HG03432 (cell line): ENCODE results near the gene KLF5.
A peak's percentile ranks its signal among the peaks of the same experiment; 100 is the strongest.
"Not testable (repeated sequence)": the region's sequence is repeated elsewhere in the genome, so short reads cannot be mapped to it uniquely, and the experiment has no call there.

Experiments
- ATAC-seq: cut with Tn5 transposase; IDR thresholded peaks from one replicate; pipeline ENCODE4 v1.9.1; 2021; ENCODE audit warnings: mild to moderate bottlenecking, moderate library complexity; ENCODE audit not compliant: unreplicated experiment

Gene KLF5

DNA sequence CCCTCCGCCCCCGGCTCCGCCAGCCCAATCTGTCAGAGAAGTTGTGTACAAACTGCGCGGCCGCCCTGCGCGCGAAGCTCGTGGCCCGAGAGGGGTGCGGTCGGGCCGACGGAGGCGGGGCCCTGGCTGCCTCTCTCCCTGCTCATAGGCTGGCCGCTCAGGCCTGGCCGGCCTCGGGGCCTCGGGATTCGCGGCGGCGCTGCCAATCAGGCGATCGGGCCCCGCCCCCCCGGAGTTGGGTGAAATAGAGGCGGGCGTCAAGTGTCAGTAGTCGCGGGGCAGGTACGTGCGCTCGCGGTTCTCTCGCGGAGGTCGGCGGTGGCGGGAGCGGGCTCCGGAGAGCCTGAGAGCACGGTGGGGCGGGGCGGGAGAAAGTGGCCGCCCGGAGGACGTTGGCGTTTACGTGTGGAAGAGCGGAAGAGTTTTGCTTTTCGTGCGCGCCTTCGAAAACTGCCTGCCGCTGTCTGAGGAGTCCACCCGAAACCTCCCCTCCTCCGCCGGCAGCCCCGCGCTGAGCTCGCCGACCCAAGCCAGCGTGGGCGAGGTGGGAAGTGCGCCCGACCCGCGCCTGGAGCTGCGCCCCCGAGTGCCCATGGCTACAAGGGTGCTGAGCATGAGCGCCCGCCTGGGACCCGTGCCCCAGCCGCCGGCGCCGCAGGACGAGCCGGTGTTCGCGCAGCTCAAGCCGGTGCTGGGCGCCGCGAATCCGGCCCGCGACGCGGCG lies at the start of gene KLF5:
KLF5 (plus strand) TSS at position 270 of the 724 bp plus-strand sequence; CDS start at position 593, 323 bp downstream.
- ATAC-seq: peak; percentile 98

DNA sequence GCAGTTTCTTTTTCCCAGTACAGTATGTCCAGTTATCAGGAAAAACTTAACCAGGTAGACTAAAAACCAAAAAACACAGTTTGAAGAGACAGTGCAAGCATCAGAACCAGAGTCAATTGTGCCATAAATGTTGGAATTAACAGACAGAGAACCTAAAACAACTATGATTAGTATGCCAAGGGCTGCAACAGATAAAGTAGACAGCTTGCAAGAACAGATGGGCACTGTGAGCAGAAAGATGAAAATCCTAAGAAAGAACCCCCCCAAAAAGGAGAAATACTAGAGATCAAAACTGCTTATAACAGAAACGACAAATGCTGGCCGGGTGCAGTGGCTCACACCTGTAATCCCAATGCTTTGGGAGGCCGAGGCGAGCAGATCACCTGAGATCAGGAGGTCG lies 47.1 kb upstream of the KLF5 start:
- ATAC-seq: no peak

DNA sequence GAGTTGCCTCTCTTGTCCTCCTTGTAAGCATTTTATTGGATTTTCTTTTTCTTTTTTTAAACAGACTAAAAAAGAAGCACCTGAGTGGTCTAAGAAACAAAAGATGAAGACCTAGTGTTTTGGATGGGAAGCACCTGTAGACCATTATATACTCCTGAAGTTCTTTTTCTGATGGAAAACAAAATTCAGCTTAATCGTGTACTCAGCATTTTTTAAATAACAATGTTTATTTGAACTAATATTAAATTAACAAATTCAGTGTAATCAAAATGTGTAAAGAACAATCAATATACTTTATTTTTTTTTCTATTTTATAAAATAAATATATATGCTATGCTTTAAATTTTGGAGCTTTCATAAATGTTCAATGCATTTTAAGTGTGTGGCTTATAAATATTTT lies 43.0 kb upstream of the KLF5 start:
- ATAC-seq: no peak

- no peak for ATAC-seq
These were observed 40.5 kb upstream of the KLF5 start for GRCh38 chr13:73018336-73018735.

GRCh38 chr13:73025217-73026012 lies 33.4 kb upstream of the KLF5 start:
- peak; percentile 48 for ATAC-seq

DNA sequence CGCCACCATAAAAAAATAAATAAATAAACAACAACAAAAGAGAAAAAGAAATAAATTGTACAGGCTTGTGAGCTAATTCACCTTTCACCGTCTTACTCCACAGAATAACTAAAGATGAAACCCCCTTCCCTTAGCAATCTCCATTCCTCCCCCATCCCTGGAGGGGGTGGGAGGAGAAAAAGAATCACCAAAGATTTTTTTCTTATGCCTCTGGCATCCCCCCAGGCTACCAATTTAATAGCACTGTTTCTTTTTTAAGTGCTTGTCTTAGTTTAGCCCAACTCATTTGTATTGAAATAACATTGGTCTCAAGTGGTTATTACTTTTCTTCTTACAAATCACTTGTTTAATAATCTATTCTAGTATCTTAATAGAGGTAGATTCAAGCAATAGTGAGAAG lies 23.9 kb upstream of the KLF5 start:
- no peak for ATAC-seq

- ATAC-seq: no peak
These were observed 23.1 kb upstream of the KLF5 start for GRCh38 chr13:73035660-73036059.

DNA sequence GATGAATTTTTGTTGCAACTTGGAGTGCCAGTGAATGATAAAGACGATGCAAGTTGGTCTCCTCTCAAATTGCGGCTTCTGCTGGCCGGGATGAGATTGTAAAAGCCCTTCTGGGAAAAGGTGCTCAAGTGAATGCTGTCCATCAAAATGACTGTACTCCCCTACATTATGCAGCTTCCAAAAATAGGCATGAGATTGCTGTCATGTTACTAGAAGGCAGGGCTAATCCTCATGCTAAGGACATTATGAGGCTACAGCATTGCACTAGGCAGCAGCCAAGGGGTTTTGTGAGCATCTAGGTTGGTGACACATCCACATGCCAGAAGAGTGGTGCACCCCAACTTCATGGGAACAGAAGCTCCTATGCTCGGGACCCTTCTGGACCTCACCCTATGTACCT lies 22.2 kb upstream of the KLF5 start:
- no peak for ATAC-seq

GRCh38 chr13:73038064-73038463 lies 20.7 kb upstream of the KLF5 start:
- ATAC-seq: no peak

DNA sequence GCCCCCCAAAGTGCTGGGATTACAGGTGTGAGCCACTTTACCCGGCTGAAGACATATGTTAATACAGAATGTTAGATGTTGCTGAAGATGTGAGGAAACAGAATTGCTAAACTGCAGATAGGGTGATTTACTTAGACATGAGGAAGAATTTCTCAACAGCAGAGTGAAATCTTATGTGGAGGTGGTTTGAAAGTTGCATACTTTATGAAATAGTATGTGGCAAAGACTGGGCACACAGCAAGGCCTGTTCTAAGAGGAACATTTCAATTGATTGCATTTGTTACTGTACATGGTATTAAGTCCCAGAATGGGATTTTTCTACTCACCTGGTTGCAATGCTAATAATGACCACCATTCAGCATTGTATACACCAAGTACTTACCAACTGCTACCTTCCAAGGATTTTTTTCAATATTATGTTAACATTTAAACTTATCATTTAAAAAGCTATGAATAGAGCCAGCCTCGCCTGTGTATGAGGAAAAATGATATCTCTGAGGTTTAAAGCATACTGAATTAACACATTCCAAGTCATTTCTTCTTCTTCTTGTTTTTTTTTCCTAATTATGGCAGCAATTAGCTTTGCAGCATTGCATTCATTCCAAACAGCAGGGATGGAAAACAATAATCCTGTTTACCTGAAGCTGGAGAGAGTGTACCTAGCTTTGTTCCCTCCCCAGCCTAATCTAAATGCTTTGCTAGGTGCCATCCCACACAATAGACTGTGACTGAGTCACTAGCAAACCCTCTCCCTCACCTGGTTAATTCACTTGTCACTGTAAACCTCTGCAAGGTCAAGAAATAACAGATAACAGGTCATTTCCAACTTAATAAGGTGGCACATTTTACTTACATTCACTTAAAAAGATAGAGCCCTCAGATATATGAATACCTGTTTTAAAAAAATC lies 19.4 kb upstream of the KLF5 start:
- no peak for ATAC-seq

- no peak for ATAC-seq
These were observed 18.3 kb upstream of the KLF5 start for GRCh38 chr13:73040484-73040883.

DNA sequence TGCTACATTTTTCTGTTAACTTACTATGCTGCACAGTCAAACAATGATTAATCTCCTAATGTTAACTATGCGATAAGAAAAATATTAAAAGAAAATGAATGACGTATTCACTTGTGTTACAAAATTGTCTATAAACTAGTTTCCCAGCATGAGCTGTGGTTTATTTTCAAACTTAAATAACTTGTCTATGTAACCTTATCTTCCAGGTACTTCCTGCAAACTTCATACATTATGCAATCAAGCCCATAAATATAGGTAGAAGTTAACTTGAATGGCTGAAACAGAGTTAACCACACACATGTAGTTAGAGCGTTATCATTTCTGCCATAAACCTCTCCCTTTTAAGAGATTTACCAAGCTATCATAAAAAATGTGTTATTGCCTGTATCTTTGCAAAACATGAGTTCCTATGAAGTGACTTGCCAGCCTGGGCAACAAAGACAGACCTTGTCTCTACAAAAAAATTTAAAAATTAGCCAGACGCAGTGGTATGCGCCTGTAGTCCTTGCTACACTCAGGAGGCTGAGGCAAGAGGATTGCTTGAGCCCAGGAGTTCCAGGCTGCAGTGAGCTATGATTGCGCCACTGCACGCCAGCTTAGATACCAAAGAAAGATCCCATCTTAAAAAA lies 17.7 kb upstream of the KLF5 start:
- ATAC-seq: no peak

DNA sequence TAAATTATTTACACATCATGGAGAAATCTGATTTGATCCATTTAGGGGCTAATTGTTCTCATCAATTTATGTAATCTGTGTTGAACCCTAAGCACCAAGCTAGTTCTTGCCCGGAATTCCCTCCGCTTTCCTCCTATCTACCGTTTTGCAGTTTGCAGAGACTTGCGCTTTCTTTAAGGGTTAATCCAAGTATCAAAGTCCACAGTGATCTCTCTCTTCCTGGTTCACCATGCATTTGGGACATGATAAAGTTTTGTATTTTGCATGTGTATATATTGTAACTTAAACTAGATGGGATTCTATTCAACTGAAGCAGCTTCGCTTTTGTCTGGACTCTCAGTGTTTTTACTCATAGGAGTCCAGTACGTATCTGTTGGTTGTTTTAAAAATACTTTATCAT lies 13.8 kb upstream of the KLF5 start:
- ATAC-seq: no peak

GRCh38 chr13:73048615-73049014 lies 10.2 kb upstream of the KLF5 start:
- ATAC-seq: not testable (repeated sequence)

- ATAC-seq: no peak
These were observed 4.1 kb upstream of the KLF5 start for GRCh38 chr13:73054712-73055111.

GRCh38 chr13:73055813-73056564 lies 2.8 kb upstream of the KLF5 start:
- ATAC-seq: no peak

DNA sequence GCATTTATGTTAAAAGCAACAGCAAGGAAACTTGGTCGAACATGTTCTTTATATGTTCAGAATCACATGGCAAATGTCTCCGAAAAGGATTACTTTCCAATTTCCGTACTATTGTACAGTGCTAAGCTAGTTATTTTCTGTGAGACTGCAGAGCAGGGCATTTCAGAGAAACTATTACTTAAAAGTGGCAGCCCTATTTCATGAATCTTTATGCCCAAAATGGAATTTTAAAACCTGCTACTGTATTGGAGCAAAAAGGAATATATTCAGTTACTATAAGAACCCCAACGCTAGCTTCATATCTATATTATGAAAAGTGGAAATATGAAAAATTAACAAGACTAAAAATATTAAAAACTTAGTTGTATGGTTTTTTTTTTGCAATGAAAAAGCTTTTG lies 2.2 kb upstream of the KLF5 start:
- no peak for ATAC-seq

- no peak for ATAC-seq
These were observed 1.3 kb upstream of the KLF5 start for GRCh38 chr13:73057284-73058063.

DNA sequence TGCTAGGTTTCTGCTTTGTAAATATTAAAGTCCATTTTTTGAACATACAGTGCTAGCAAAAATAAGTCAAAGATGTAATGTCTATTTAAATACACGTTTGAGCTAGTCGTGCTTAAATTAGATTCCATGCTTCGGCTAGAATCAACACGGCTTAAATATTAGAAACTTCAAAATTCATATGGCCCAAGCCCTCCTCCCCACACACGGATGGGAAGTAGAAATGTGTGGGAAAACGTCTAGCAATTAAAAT lies 816 bp upstream of the KLF5 start:
- no peak for ATAC-seq

DNA sequence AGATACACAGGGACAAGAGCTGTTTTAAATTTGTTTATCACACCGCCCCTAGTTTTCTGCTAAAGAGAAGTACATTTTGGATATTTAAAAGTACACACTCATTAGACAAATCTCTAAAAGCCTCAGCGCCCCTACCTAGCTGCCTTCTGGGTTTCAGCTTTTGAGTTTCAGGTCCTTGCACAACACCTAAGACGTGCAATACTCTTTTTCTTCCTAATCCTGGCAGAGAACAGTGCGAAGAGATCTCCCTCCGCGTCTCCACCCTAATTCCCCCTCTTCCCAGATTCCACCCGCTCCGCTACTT lies 421 bp upstream of the KLF5 start:
- ATAC-seq: peak; percentile 18
